ENCODE measurements around the gene PPP2R2D. TPM values are rescaled to one million over a fixed set of nuclear protein-coding genes. Genes with fewer than 3 reads are reported as not detected.
"Not testable (repeated sequence)": the region's sequence is repeated elsewhere in the genome, so short reads cannot be mapped to it uniquely, and the experiment has no call there.

PPP2R2D gene
- total and polyA plus RNA-seq, 2 experiments from 2014 or later: 43.5 to 45.0 TPM

GRCh38 chr10:131982185-131982756 is 81.5 kb downstream of the PPP2R2D start:
- H3K36me3 ChIP-seq: peaks cover 4% of the 10 kb centered on the region
- no peak for TF ChIP-seq CTCF (IDR thresholded peaks at IDR 0.05; ENCODE audit: low read depth, low read length)
- no peak for DNase-seq (ENCODE audit: low read depth in 1 of 2, low spot score in 1 of 2)
- H3K4me3 ChIP-seq: peak overlapping the region; percentile 84
- H3K4me1 ChIP-seq (ENCODE audit: low read depth): peaks cover 22% of the 10 kb centered on the region
- H3K27ac ChIP-seq: peak overlapping the region; percentile 56
- H3K9me3 ChIP-seq (ENCODE audit: low read depth): peaks cover 2% of the 10 kb centered on the region
- H3K27me3 ChIP-seq: no peaks in the 10 kb centered on the region

- Histone ChIP-seq H3K36me3 (no peaks in the 10 kb centered on the region), H3K4me3 (peak overlapping the region; percentile 84), H3K9me3 (ENCODE audit: low read depth) (peaks cover 2% of the 10 kb centered on the region), H3K27ac (no peak overlapping the region), H3K27me3 (no peaks in the 10 kb centered on the region), H3K4me1 (ENCODE audit: low read depth) (peaks cover 17% of the 10 kb centered on the region)
- TF ChIP-seq CTCF (IDR thresholded peaks at IDR 0.05; ENCODE audit: low read depth, low read length): no peak
- no peak for DNase-seq (ENCODE audit: low read depth in 1 of 2, low spot score in 1 of 2)
These were observed 82.0 kb downstream of the PPP2R2D start for GRCh38 chr10:131982796-131983195.

GRCh38 chr10:131983780-131984179 is 83.0 kb downstream of the PPP2R2D start:
- Histone ChIP-seq H3K4me1 (ENCODE audit: low read depth) (peaks cover 9% of the 10 kb centered on the region), H3K4me3 (no peak overlapping the region), H3K9me3 (ENCODE audit: low read depth) (peaks cover 2% of the 10 kb centered on the region), H3K27ac (no peak overlapping the region), H3K36me3 (no peaks in the 10 kb centered on the region), H3K27me3 (no peaks in the 10 kb centered on the region)
- peak in 1 of 2 donors; percentile 68 for DNase-seq (ENCODE audit: low read depth in 1 of 2, low spot score in 1 of 2)
- TF ChIP-seq CTCF (IDR thresholded peaks at IDR 0.05; ENCODE audit: low read depth, low read length): no peak

GRCh38 chr10:131986851-131987250 is 86.0 kb downstream of the PPP2R2D start:
- H3K27ac ChIP-seq; H3K4me1 ChIP-seq (ENCODE audit: low read depth); H3K4me3 ChIP-seq: not testable (repeated sequence)

GRCh38 chr10:131987301-131987700 is 86.5 kb downstream of the PPP2R2D start:
- not testable (repeated sequence) for H3K27ac ChIP-seq; H3K4me1 ChIP-seq (ENCODE audit: low read depth); H3K36me3 ChIP-seq; H3K4me3 ChIP-seq; H3K27me3 ChIP-seq; H3K9me3 ChIP-seq (ENCODE audit: low read depth); DNase-seq (ENCODE audit: low read depth in 1 of 2, low spot score in 1 of 2)

More at GRCh38 chr10:131986851-131987250, 86.0 kb downstream of the PPP2R2D start:
- H3K27me3 ChIP-seq; H3K9me3 ChIP-seq (ENCODE audit: low read depth); DNase-seq (ENCODE audit: low read depth in 1 of 2, low spot score in 1 of 2); H3K36me3 ChIP-seq: not testable (repeated sequence)

GRCh38 chr10:131987786-131988185 is 87.0 kb downstream of the PPP2R2D start:
- H3K36me3 ChIP-seq; H3K4me3 ChIP-seq; H3K27me3 ChIP-seq; H3K4me1 ChIP-seq (ENCODE audit: low read depth); H3K27ac ChIP-seq; DNase-seq (ENCODE audit: low read depth in 1 of 2, low spot score in 1 of 2); H3K9me3 ChIP-seq (ENCODE audit: low read depth): not testable (repeated sequence)

- Histone ChIP-seq H3K9me3 (ENCODE audit: low read depth) (no peaks in the 10 kb centered on the region), H3K4me3 (no peak overlapping the region), H3K27me3 (no peaks in the 10 kb centered on the region), H3K27ac (no peak overlapping the region), H3K4me1 (ENCODE audit: low read depth) (no peaks in the 10 kb centered on the region), H3K36me3 (no peaks in the 10 kb centered on the region)
- TF ChIP-seq CTCF (IDR thresholded peaks at IDR 0.05; ENCODE audit: low read depth, low read length): no peak
- no peak for DNase-seq (ENCODE audit: low read depth in 1 of 2, low spot score in 1 of 2)
These were observed 90.9 kb downstream of the PPP2R2D start for GRCh38 chr10:131991726-131992125.

All from cardiac muscle cell (in vitro differentiated cells and primary cell).